DND-41 (cell line): ENCODE measurements around the gene CSRNP2.
A peak's percentile ranks its signal among the peaks of the same experiment; 100 is the strongest.

Experiments
- ATAC-seq: fragments of 200-7000 bp; cut with Tn5 transposase; 3 replicates; pipeline ENCODE4 v1.9.1; 2021; ENCODE audit warnings: low read depth; ENCODE audit not compliant: insufficient read depth
- DNase-seq: peaks from one replicate; pipeline ENCODE4 v3.0.0-alpha.2; 2020
- H2AFZ ChIP-seq: 2 replicates; pipeline ENCODE4 v1.6.0; 2012; ENCODE audit warnings: low read depth, low read length
- H3K27ac ChIP-seq: 2 replicates; pipeline ENCODE4 v1.5.1; 2012; ENCODE audit warnings: low read length, inconsistent platforms
- H3K27me3 ChIP-seq: fragments of 200-600 bp; sonication (generic); 2 replicates; pipeline ENCODE4 v1.6.0; 2012; ENCODE audit warnings: low read length, mild to moderate bottlenecking, inconsistent platforms; ENCODE audit not compliant: insufficient read depth, poor library complexity
- H3K36me3 ChIP-seq: 2 replicates; pipeline ENCODE4 v1.5.1; 2012; ENCODE audit warnings: low read length, inconsistent platforms; ENCODE audit not compliant: insufficient read depth
- H3K4me1 ChIP-seq: 2 replicates; pipeline ENCODE4 v1.5.1; 2012; ENCODE audit warnings: mild to moderate bottlenecking, low read length; ENCODE audit not compliant: insufficient read depth
- H3K4me2 ChIP-seq: 2 replicates; pipeline ENCODE4 v1.6.0; 2012; ENCODE audit warnings: mild to moderate bottlenecking, moderate library complexity, low read length, inconsistent platforms; ENCODE audit not compliant: insufficient read depth
- H3K4me3 ChIP-seq, 2 experiments: fragments of 200-600 bp in 1 of 2; shearing (Covaris generic) in 1 of 2; 2 replicates each; pipeline ENCODE4 v1.5.1; 2012 to 2016; ENCODE audit warnings: inconsistent platforms in 2 of 2, low read length in 2 of 2, mild to moderate bottlenecking in 2 of 2, low read depth in 1 of 2, moderate library complexity in 1 of 2
- H3K79me2 ChIP-seq: 2 replicates; pipeline ENCODE4 v1.6.0; 2012; ENCODE audit warnings: low read length, inconsistent platforms; ENCODE audit not compliant: insufficient read depth
- H3K9ac ChIP-seq: 2 replicates; pipeline ENCODE4 v1.6.0; 2012; ENCODE audit warnings: low read depth, mild to moderate bottlenecking, inconsistent platforms, low read length, moderate library complexity
- H3K9me3 ChIP-seq: 2 replicates; pipeline ENCODE4 v1.5.1; 2012; ENCODE audit warnings: low read length, moderate library complexity, mild to moderate bottlenecking, inconsistent platforms; ENCODE audit not compliant: insufficient read depth, severe bottlenecking
- H4K20me1 ChIP-seq: 2 replicates; pipeline ENCODE4 v1.6.0; 2012; ENCODE audit warnings: low read length; ENCODE audit not compliant: insufficient read depth
- CTCF ChIP-seq: IDR thresholded peaks from 2 replicates; pipeline ENCODE4 v1.5.1; 2012; ENCODE audit warnings: borderline replicate concordance, low read length, moderate library complexity, mild to moderate bottlenecking; ENCODE audit not compliant: poor library complexity, severe bottlenecking; ENCODE audit errors: extremely low read depth
- EZH2 ChIP-seq: IDR thresholded peaks from 3 replicates; pipeline ENCODE4 v1.6.1; 2012; ENCODE audit warnings: borderline replicate concordance, low read depth, mild to moderate bottlenecking, moderate library complexity, low read length, inconsistent platforms; ENCODE audit not compliant: severe bottlenecking

The CSRNP2 gene

GRCh38 chr12:51076236-51076930 is 7.0 kb downstream of the CSRNP2 start:
- TF ChIP-seq CTCF: no peak
- no peak for TF ChIP-seq EZH2
- Histone ChIP-seq H3K9ac (no peak overlapping the region), H4K20me1 (peaks cover 15% of the 10 kb centered on the region; the same call in 1 of the 2 replicates), H3K79me2 (peaks cover 41% of the 10 kb centered on the region), H3K4me3 (no peak overlapping the region), H2AFZ (no peak overlapping the region), H3K9me3 (no peaks in the 10 kb centered on the region), H3K27me3 (no peaks in the 10 kb centered on the region), H3K4me1 (peaks cover 33% of the 10 kb centered on the region), H3K27ac (peak overlapping the region; percentile 53), H3K36me3 (peaks cover 34% of the 10 kb centered on the region), H3K4me2 (peak overlapping the region; percentile 31; the same call in 1 of the 2 replicates)
- peak; percentile 74 for DNase-seq
- ATAC-seq: peak; percentile 99

GRCh38 chr12:51075390-51075789 is 8.0 kb downstream of the CSRNP2 start:
- Histone ChIP-seq H3K36me3 (peaks cover 42% of the 10 kb centered on the region), H3K4me2 (no peak overlapping the region), H2AFZ (no peak overlapping the region), H4K20me1 (peaks cover 15% of the 10 kb centered on the region; the same call in 1 of the 2 replicates), H3K4me3 (no peak overlapping the region), H3K79me2 (peaks cover 32% of the 10 kb centered on the region), H3K9ac (no peak overlapping the region), H3K9me3 (no peaks in the 10 kb centered on the region), H3K27ac (no peak overlapping the region), H3K4me1 (peaks cover 30% of the 10 kb centered on the region), H3K27me3 (no peaks in the 10 kb centered on the region)
- TF ChIP-seq CTCF (no peak), EZH2 (no peak)
- DNase-seq (no peak), ATAC-seq (no peak)

GRCh38 chr12:51071663-51072062 is 11.7 kb downstream of the CSRNP2 start:
- ATAC-seq: no peak
- H3K9me3 ChIP-seq: no peaks in the 10 kb centered on the region
- peaks cover 14% of the 10 kb centered on the region for H3K79me2 ChIP-seq
- TF ChIP-seq EZH2 (no peak), CTCF (no peak)
- H3K27me3 ChIP-seq: no peaks in the 10 kb centered on the region
- no peak overlapping the region for H2AFZ ChIP-seq
- no peak overlapping the region for H3K4me3 ChIP-seq
- peaks cover 7% of the 10 kb centered on the region; the same call in 1 of the 2 replicates for H4K20me1 ChIP-seq
- H3K36me3 ChIP-seq: peaks cover 70% of the 10 kb centered on the region
- H3K27ac ChIP-seq: no peak overlapping the region
- no peak overlapping the region for H3K9ac ChIP-seq
- H3K4me1 ChIP-seq: peaks cover 17% of the 10 kb centered on the region
- no peak for DNase-seq
- no peak overlapping the region for H3K4me2 ChIP-seq
